ENCODE data around the gene SCLY. TPM values are rescaled to one million over a fixed set of nuclear protein-coding genes. Genes with fewer than 3 reads are reported as not detected.
A peak's percentile ranks its signal among the peaks of the same experiment; 100 is the strongest.

Gene SCLY
- total RNA-seq, 1 experiment from 2014 or later: 69.9 TPM

GRCh38 chr2:238061315-238062202 is 758 bp downstream of the SCLY start:
- Histone ChIP-seq H3K9me3 (ENCODE audit: low read depth, low read length, poor library complexity, severe bottlenecking) (no peaks in the 10 kb centered on the region), H3K27me3 (replicated peaks; ENCODE audit: insufficient read depth, low read depth, low read length, poor library complexity) (no peaks in the 10 kb centered on the region), H3K36me3 (ENCODE audit: insufficient read depth, low read length, poor library complexity, severe bottlenecking) (peaks cover 19% of the 10 kb centered on the region), H3K4me3 (ENCODE audit: low read depth, low read length, poor library complexity, severe bottlenecking) (peak overlapping the region; percentile 85), H3K4me1 (ENCODE audit: insufficient read depth, low read length, poor library complexity, severe bottlenecking) (peaks cover 11% of the 10 kb centered on the region), H3K27ac (ENCODE audit: low read depth, low read length, poor library complexity, severe bottlenecking) (peak overlapping the region; percentile 73)
- BruUV-seq (replicated peaks): TSS peak; percentile 58
- POLR2A ChIA-PET (ENCODE audit: low non-redundant PET): no interaction called here
- CTCF ChIA-PET: no interaction called here
- no peak for TF ChIP-seq CTCF (conservative IDR thresholded peaks at IDR 0.05; ENCODE audit: low read depth, low read length)
- no peak for TF ChIP-seq EZH2 (IDR thresholded peaks at IDR 0.05; ENCODE audit: borderline replicate concordance, low read depth, low read length, poor library complexity, severe bottlenecking)
- DNase-seq (ENCODE audit: low spot score): peak; percentile 55
- intact Hi-C loops (cut with micrococcal nuclease; ENCODE audit: unreplicated experiment): loop anchor here (10.0 kb wide), 1 partner anchor 207 kb away; the partner anchor contains the start of gene RAMP1

GRCh38 chr2:238063414-238064189 is 2.8 kb downstream of the SCLY start:
- Histone ChIP-seq H3K27me3 (replicated peaks; ENCODE audit: insufficient read depth, low read depth, low read length, poor library complexity) (no peaks in the 10 kb centered on the region), H3K27ac (ENCODE audit: low read depth, low read length, poor library complexity, severe bottlenecking) (no peak overlapping the region), H3K4me1 (ENCODE audit: insufficient read depth, low read length, poor library complexity, severe bottlenecking) (peaks cover 11% of the 10 kb centered on the region), H3K9me3 (ENCODE audit: low read depth, low read length, poor library complexity, severe bottlenecking) (no peaks in the 10 kb centered on the region), H3K36me3 (ENCODE audit: insufficient read depth, low read length, poor library complexity, severe bottlenecking) (peaks cover 37% of the 10 kb centered on the region), H3K4me3 (ENCODE audit: low read depth, low read length, poor library complexity, severe bottlenecking) (no peak overlapping the region)
- BruUV-seq (replicated peaks): no TSS peak
- POLR2A ChIA-PET (ENCODE audit: low non-redundant PET): no interaction called here
- intact Hi-C loops (cut with micrococcal nuclease; ENCODE audit: unreplicated experiment): loop anchor here (10.0 kb wide), 1 partner anchor 209 kb away; the partner anchor contains the start of gene RAMP1
- CTCF ChIA-PET: no interaction called here
- no peak for DNase-seq (ENCODE audit: low spot score)
- no peak for TF ChIP-seq EZH2 (IDR thresholded peaks at IDR 0.05; ENCODE audit: borderline replicate concordance, low read depth, low read length, poor library complexity, severe bottlenecking)
- TF ChIP-seq CTCF (conservative IDR thresholded peaks at IDR 0.05; ENCODE audit: low read depth, low read length): no peak

GRCh38 chr2:238064376-238064775 is 3.6 kb downstream of the SCLY start:
- no peak overlapping the region for H3K4me3 ChIP-seq (ENCODE audit: low read depth, low read length, poor library complexity, severe bottlenecking)
- BruUV-seq (replicated peaks): no TSS peak
- TF ChIP-seq EZH2 (IDR thresholded peaks at IDR 0.05; ENCODE audit: borderline replicate concordance, low read depth, low read length, poor library complexity, severe bottlenecking): no peak
- TF ChIP-seq CTCF (conservative IDR thresholded peaks at IDR 0.05; ENCODE audit: low read depth, low read length): no peak
- H3K9me3 ChIP-seq (ENCODE audit: low read depth, low read length, poor library complexity, severe bottlenecking): no peaks in the 10 kb centered on the region
- intact Hi-C loops (cut with micrococcal nuclease; ENCODE audit: unreplicated experiment): loop anchor here (10.0 kb wide), 1 partner anchor 210 kb away; the partner anchor contains the start of gene RAMP1
- no peak for DNase-seq (ENCODE audit: low spot score)
- ChIA-PET POLR2A (ENCODE audit: low non-redundant PET) (no interaction called here), CTCF (no interaction called here)
- no peaks in the 10 kb centered on the region for H3K27me3 ChIP-seq (replicated peaks; ENCODE audit: insufficient read depth, low read depth, low read length, poor library complexity)
- no peak overlapping the region for H3K27ac ChIP-seq (ENCODE audit: low read depth, low read length, poor library complexity, severe bottlenecking)
- H3K4me1 ChIP-seq (ENCODE audit: insufficient read depth, low read length, poor library complexity, severe bottlenecking): peaks cover 11% of the 10 kb centered on the region
- peaks cover 44% of the 10 kb centered on the region for H3K36me3 ChIP-seq (ENCODE audit: insufficient read depth, low read length, poor library complexity, severe bottlenecking)
